Measurements from ENCODE around the gene DNAJC6. TPM values are rescaled to one million over a fixed set of nuclear protein-coding genes. Genes with fewer than 3 reads are reported as not detected.

Gene DNAJC6
- total RNA-seq, 1 donor from 2014 or later = 0.67 TPM

GRCh38 chr1:65292861-65293593 lies 16.3 kb upstream of the DNAJC6 start:
- POLR2A ChIA-PET = no interaction called here
- CTCF ChIA-PET = no interaction called here
- TF ChIP-seq CTCF (IDR thresholded peaks at IDR 0.05) = no peak
- Mint-ChIP-seq H3K36me3 (ENCODE audit: low read depth) (no peaks in the 10 kb centered on the region), H3K27me3 (peaks cover 5% of the 10 kb centered on the region), H3K9me3 (no peaks in the 10 kb centered on the region), H3K27ac (no peak overlapping the region), H3K4me1 (no peaks in the 10 kb centered on the region), H3K4me3 (no peak overlapping the region)
- intact Hi-C loops (cut with micrococcal nuclease) = no loop called here
- no peak for ATAC-seq (ENCODE audit: low read depth)
- no peak for DNase-seq

GRCh38 chr1:65297706-65298105 lies 11.6 kb upstream of the DNAJC6 start:
- no peak for DNase-seq
- no peak for ATAC-seq (ENCODE audit: low read depth)
- no peaks in the 10 kb centered on the region for H3K36me3 Mint-ChIP-seq (ENCODE audit: low read depth)

GRCh38 chr1:65299328-65299727 lies 10.0 kb upstream of the DNAJC6 start:
- no peak overlapping the region for H3K4me3 Mint-ChIP-seq
- intact Hi-C loops (cut with micrococcal nuclease) = no loop called here
- H3K4me1 Mint-ChIP-seq = no peaks in the 10 kb centered on the region
- ChIA-PET CTCF (no interaction called here), POLR2A (no interaction called here)
- no peak for TF ChIP-seq CTCF (IDR thresholded peaks at IDR 0.05)
- H3K27ac Mint-ChIP-seq = no peak overlapping the region
- no peak for DNase-seq
- H3K9me3 Mint-ChIP-seq = no peaks in the 10 kb centered on the region
- H3K36me3 Mint-ChIP-seq (ENCODE audit: low read depth) = no peaks in the 10 kb centered on the region
- peaks cover 10% of the 10 kb centered on the region for H3K27me3 Mint-ChIP-seq
- ATAC-seq (ENCODE audit: low read depth) = no peak

More at GRCh38 chr1:65297706-65298105, 11.6 kb upstream of the DNAJC6 start:
- Mint-ChIP-seq H3K4me3 (no peak overlapping the region), H3K4me1 (no peaks in the 10 kb centered on the region), H3K9me3 (no peaks in the 10 kb centered on the region), H3K27ac (no peak overlapping the region), H3K27me3 (peaks cover 9% of the 10 kb centered on the region)
- intact Hi-C loops (cut with micrococcal nuclease) = no loop called here
- CTCF ChIA-PET = no interaction called here
- TF ChIP-seq CTCF (IDR thresholded peaks at IDR 0.05) = no peak
- POLR2A ChIA-PET = no interaction called here

GRCh38 chr1:65308781-65309303 lies 501 bp upstream of the DNAJC6 start:
- ChIA-PET CTCF (no interaction called here), POLR2A (no interaction called here)
- no peaks in the 10 kb centered on the region for H3K36me3 Mint-ChIP-seq (ENCODE audit: low read depth)
- peaks cover 3% of the 10 kb centered on the region for H3K4me1 Mint-ChIP-seq
- ATAC-seq (ENCODE audit: low read depth) (no peak), DNase-seq (no peak)
- no peak overlapping the region for H3K4me3 Mint-ChIP-seq
- no peaks in the 10 kb centered on the region for H3K9me3 Mint-ChIP-seq
- peaks cover 41% of the 10 kb centered on the region for H3K27me3 Mint-ChIP-seq
- intact Hi-C loops (cut with micrococcal nuclease) = no loop called here
- TF ChIP-seq CTCF (IDR thresholded peaks at IDR 0.05) = no peak
- no peak overlapping the region for H3K27ac Mint-ChIP-seq

- Mint-ChIP-seq H3K36me3 (ENCODE audit: low read depth) (no peaks in the 10 kb centered on the region), H3K4me1 (peaks cover 3% of the 10 kb centered on the region), H3K27ac (no peak overlapping the region), H3K27me3 (peaks cover 39% of the 10 kb centered on the region), H3K9me3 (no peaks in the 10 kb centered on the region), H3K4me3 (no peak overlapping the region)
- CTCF ChIA-PET = no interaction called here
- no peak for DNase-seq
- POLR2A ChIA-PET = no interaction called here
- no peak for ATAC-seq (ENCODE audit: low read depth)
- no peak for TF ChIP-seq CTCF (IDR thresholded peaks at IDR 0.05)
- intact Hi-C loops (cut with micrococcal nuclease) = no loop called here
Observed at GRCh38 chr1:65310078-65310587, 790 bp downstream of the DNAJC6 start.

All from activated B cell treated with CpG ODN at 0.5 μM for 24 hours (primary cell).